Panc1 (cell line): Measurements from ENCODE around the gene AMBRA1. TPM values are rescaled to one million over a fixed set of nuclear protein-coding genes. Genes with fewer than 3 reads are reported as not detected.

Experiments used
- ATAC-seq: fragments of 200-7000 bp; cut with Tn5 transposase; 2 replicates; pipeline ENCODE4 v1.9.1; 2020; ENCODE audit warnings: mild to moderate bottlenecking, moderate library complexity
- BruUV-seq: library from RNA; stranded (reverse); fragments of 400-500 nt; replicated peaks from 2 replicates; lab custom pipeline; 2021; lab: Mats Ljungman, UMichigan
- CTCF ChIA-PET: fragments of 300-600 bp; sonication (Branson Sonifier 250); formaldehyde crosslinking; loops from one replicate; lab custom pipeline; 2022; ENCODE audit warnings: antibody characterized with exemption; lab: Charles Lee
- POLR2A ChIA-PET: fragments of 300-600 bp; sonication (Branson Sonifier 250); formaldehyde crosslinking; loops from one replicate; lab custom pipeline; 2022; ENCODE audit warnings: antibody characterized with exemption; lab: Charles Lee
- DNase-seq: peaks from one replicate; pipeline ENCODE4 v3.0.0-alpha.2; 2010; ENCODE audit warnings: low read depth, low spot score
- H3K27ac ChIP-seq: 2 replicates; pipeline ENCODE4 v1.5.1; 2011; ENCODE audit warnings: mild to moderate bottlenecking, low read length, inconsistent platforms
- H3K27me3 ChIP-seq: fragments of 200-500 bp; sonication (Bioruptor generic); 2 replicates; pipeline ENCODE4 v1.6.0; 2014; ENCODE audit warnings: low read length, inconsistent platforms; ENCODE audit not compliant: control insufficient read depth, insufficient read depth
- H3K36me3 ChIP-seq: fragments of 200-500 bp; sonication (Bioruptor generic); 2 replicates; pipeline ENCODE4 v1.5.1; 2014; ENCODE audit warnings: inconsistent platforms, mild to moderate bottlenecking, low read length, moderate library complexity; ENCODE audit not compliant: control insufficient read depth, insufficient read depth
- H3K4me1 ChIP-seq: 2 replicates; pipeline ENCODE4 v1.5.1; 2011; ENCODE audit warnings: inconsistent platforms, mild to moderate bottlenecking, low read length, moderate library complexity; ENCODE audit not compliant: control insufficient read depth, insufficient read depth
- H3K4me3 ChIP-seq, 2 experiments: 2 replicates each; pipeline ENCODE4 v1.5.1; 2011 to 2012; ENCODE audit warnings: low read depth in 2 of 2, low read length in 2 of 2, mild to moderate bottlenecking in 2 of 2, inconsistent platforms in 1 of 2, moderate library complexity in 1 of 2
- H3K9me3 ChIP-seq: fragments of 200-500 bp; sonication (Bioruptor generic); 2 replicates; pipeline ENCODE4 v1.5.1; 2014; ENCODE audit warnings: low read depth, mild to moderate bottlenecking, inconsistent platforms, low read length, moderate library complexity; ENCODE audit not compliant: control insufficient read depth, insufficient read depth
- CTCF ChIP-seq: fragments of 450-650 bp; IDR thresholded peaks from 2 replicates; pipeline ENCODE4 v1.5.1; 2017; ENCODE audit warnings: mild to moderate bottlenecking
- POLR2AphosphoS5 ChIP-seq: IDR thresholded peaks from 2 replicates; pipeline ENCODE4 v1.6.1; 2012; ENCODE audit warnings: mild to moderate bottlenecking, low read depth, low read length, moderate library complexity
- REST ChIP-seq, 2 experiments: IDR thresholded peaks; 2 replicates each; pipeline ENCODE4 v1.6.1; 2011 to 2012; ENCODE audit warnings: low read depth in 2 of 2, control low read depth in 1 of 2, low read length in 1 of 2, mild to moderate bottlenecking in 1 of 2, moderate library complexity in 1 of 2; ENCODE audit not compliant: insufficient read depth in 1 of 2
- SIN3A ChIP-seq: IDR thresholded peaks from 2 replicates; pipeline ENCODE4 v1.6.1; 2012; ENCODE audit warnings: low read depth, mild to moderate bottlenecking, low read length, moderate library complexity, borderline replicate concordance; ENCODE audit not compliant: insufficient read depth
- TCF7L2 ChIP-seq: IDR thresholded peaks from 2 replicates; pipeline ENCODE4 v1.6.1; 2011; ENCODE audit warnings: mild to moderate bottlenecking, low read depth, low read length, inconsistent platforms
- in situ Hi-C: cut with HindIII; loops from 2 replicates; pipeline ENCODE4 v1.10.0; 2016; ENCODE audit warnings: low sequenced_read_pairs, low pct_unique_long_range_greater_than_20kb
- intact Hi-C: fragments of 100-400 bp; cut with micrococcal nuclease; formaldehyde crosslinking; loops from one replicate; pipeline ENCODE4 v1.10.0; 2022; ENCODE audit not compliant: unreplicated experiment
- total RNA-seq: library from RNA; stranded (reverse); gene quantifications from one replicate; pipeline ENCODE4 v1.2.1, GENCODE V29; 2021; ENCODE audit not compliant: unreplicated experiment

The AMBRA1 gene
- total RNA-seq, 1 experiment from 2014 or later = 40.0 TPM

- no peak for TF ChIP-seq TCF7L2
- no peak for TF ChIP-seq CTCF
- no peak for TF ChIP-seq REST (IDR thresholded peaks at IDR 0.05; ENCODE audit: insufficient read depth in 1 of 2, low read depth in 2 of 2, low read length in 1 of 2)
- TF ChIP-seq SIN3A = no peak
- TF ChIP-seq POLR2AphosphoS5 = no peak
- no peak overlapping the region for H3K4me3 ChIP-seq
- in situ Hi-C loops = no loop called here
- ATAC-seq (no peak), DNase-seq (no peak)
- intact Hi-C loops = no loop called here
- H3K9me3 ChIP-seq = no peaks in the 10 kb centered on the region
- ChIA-PET POLR2A (no interaction called here), CTCF (interaction anchor here (0.7 kb wide), 1 partner anchor 81 kb away, joined by 3 read pairs; no protein-coding TSS in a partner anchor)
- no TSS peak for BruUV-seq
- peak overlapping the region; percentile 25; the same call in 1 of the 2 replicates for H3K27ac ChIP-seq
- H3K36me3 ChIP-seq = no peaks in the 10 kb centered on the region
- H3K27me3 ChIP-seq = no peaks in the 10 kb centered on the region
- no peaks in the 10 kb centered on the region for H3K4me1 ChIP-seq
Observed at GRCh38 chr11:46570790-46571398, 22.9 kb downstream of the AMBRA1 start.

GRCh38 chr11:46565232-46565840, 28.5 kb downstream of the AMBRA1 start:
- in situ Hi-C loops (no loop called here), intact Hi-C loops (no loop called here)
- no peaks in the 10 kb centered on the region for H3K27me3 ChIP-seq
- H3K4me3 ChIP-seq = no peak overlapping the region
- ChIA-PET CTCF (no interaction called here), POLR2A (no interaction called here)
- no peak overlapping the region; the same call in 1 of the 2 replicates for H3K27ac ChIP-seq
- BruUV-seq = no TSS peak
- no peak for TF ChIP-seq POLR2AphosphoS5
- TF ChIP-seq REST (IDR thresholded peaks at IDR 0.05; ENCODE audit: insufficient read depth in 1 of 2, low read depth in 2 of 2, low read length in 1 of 2) = no peak
- no peak for TF ChIP-seq SIN3A
- TF ChIP-seq CTCF = no peak
- no peak for TF ChIP-seq TCF7L2
- no peaks in the 10 kb centered on the region for H3K9me3 ChIP-seq
- DNase-seq (no peak), ATAC-seq (no peak)
- H3K4me1 ChIP-seq = peaks cover 27% of the 10 kb centered on the region
- no peaks in the 10 kb centered on the region for H3K36me3 ChIP-seq
